SU-DHL-6 (cell line): ENCODE data around the gene CDK3.
"Not testable (repeated sequence)": the region's sequence is repeated elsewhere in the genome, so short reads cannot be mapped to it uniquely, and the experiment has no call there.

ENCODE experiments used
- CTCF ChIP-seq: fragments of 200-600 bp; sonication (generic); IDR thresholded peaks from one replicate; pipeline ENCODE4 v1.5.1; 2017; ENCODE audit warnings: antibody characterized with exemption, mild to moderate bottlenecking, low read length, moderate library complexity; ENCODE audit not compliant: insufficient read depth, poor library complexity, severe bottlenecking
- EZH2phosphoT487 ChIP-seq: fragments of 200-600 bp; sonication (generic), shearing (Covaris generic); conservative IDR thresholded peaks from 2 replicates; pipeline ENCODE4 v1.6.1; 2018; ENCODE audit warnings: mild to moderate bottlenecking, antibody characterized with exemption, low read length, moderate library complexity, mixed read lengths

DNA sequence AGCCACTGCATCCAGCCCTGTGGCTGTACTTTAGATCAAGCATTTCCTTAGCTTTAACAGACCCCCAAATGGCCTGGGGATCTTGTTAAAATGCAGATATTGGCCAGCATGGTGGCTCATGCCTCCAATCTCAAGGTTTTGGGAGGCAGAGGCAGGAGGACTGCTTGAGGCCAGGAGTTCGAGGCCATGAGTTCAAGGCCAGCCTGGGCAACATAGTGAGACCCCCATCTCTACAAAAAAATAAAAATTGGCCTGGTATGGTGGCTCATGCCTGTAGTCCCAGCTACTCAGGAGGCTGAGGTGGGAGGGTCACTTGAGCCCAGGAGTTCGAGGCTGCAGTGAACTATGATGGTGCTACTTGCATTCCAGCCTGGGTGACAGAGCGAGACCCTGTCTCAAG, 42.2 kb downstream of the CDK3 start:
- TF ChIP-seq CTCF, EZH2phosphoT487: not testable (repeated sequence)
